H1 (cell line): Measurements from ENCODE around the gene GSDMA. TPM values are rescaled to one million over a fixed set of nuclear protein-coding genes. Genes with fewer than 3 reads are reported as not detected.

Source experiments
- FOSL1 ChIP-seq: IDR thresholded peaks from 2 replicates; pipeline ENCODE4 v1.6.1; 2011; ENCODE audit warnings: mild to moderate bottlenecking, low read depth, low read length, moderate library complexity; ENCODE audit not compliant: insufficient read depth
- SUZ12 ChIP-seq: fragments of 200-600 bp; sonication (generic); IDR thresholded peaks from 2 replicates; pipeline ENCODE4 v1.6.1; 2012; ENCODE audit warnings: mild to moderate bottlenecking, inconsistent platforms, low read length, moderate library complexity, mixed read lengths
- TEAD4 ChIP-seq: IDR thresholded peaks from 2 replicates; pipeline ENCODE4 v1.6.1; 2012; ENCODE audit warnings: low read depth, low read length, inconsistent platforms, mixed read lengths
- polyA plus RNA-seq, 7 experiments: library from polyadenylated mRNA; depleted of rRNA in 3 of 7; stranded (reverse) in 5 of 7; unstranded in 2 of 7; fragments of >200 nt in 5 of 7; fragments of 200-250 nt in 2 of 7; gene quantifications; 1 replicate in 5 of 7; 2 replicates in 1 of 7; 4 replicates in 1 of 7; pipeline versions ENCODE4 v1.2.1 to v1.2.3, GENCODE V29; 2011 to 2013; ENCODE audit warnings: missing spikeins in 2 of 7, mixed read lengths in 2 of 7
- total RNA-seq: library from RNA; stranded (reverse); fragmentation: NEBNext Ultra II Directional; extraction: Animal tissue kit (Norgen Biotek cat#: 25700); gene quantifications from 2 replicates; pipeline ENCODE4 v1.2.1, GENCODE V29; 2021
- TF ChIP-seq, protein P1 (sequence below): fragments of 300-600 bp; sonication (generic); IDR thresholded peaks from 2 replicates; pipeline ENCODE4 v1.7.1; 2012; ENCODE audit warnings: low read length, moderate library complexity, mild to moderate bottlenecking, inconsistent platforms; ENCODE audit not compliant: insufficient replicate concordance
- TF ChIP-seq, protein P2 (sequence below), 3 experiments: IDR thresholded peaks; 1 replicate in 2 of 3; 2 replicates in 1 of 3; pipeline versions ENCODE4 v1.5.1 to v1.6.1; 2011; ENCODE audit warnings: low read length in 3 of 3, mild to moderate bottlenecking in 3 of 3, inconsistent platforms in 2 of 3, low read depth in 1 of 3, moderate library complexity in 1 of 3; ENCODE audit not compliant: insufficient read depth in 1 of 3; ENCODE audit errors: control extremely low read depth in 1 of 3

The GSDMA gene
- total and polyA plus RNA-seq, 2 of the 8 experiments (the other 6 are each of a cell fraction or from before 2014, with no cell fraction given), result 0.03 TPM; not detected in 1

DNA sequence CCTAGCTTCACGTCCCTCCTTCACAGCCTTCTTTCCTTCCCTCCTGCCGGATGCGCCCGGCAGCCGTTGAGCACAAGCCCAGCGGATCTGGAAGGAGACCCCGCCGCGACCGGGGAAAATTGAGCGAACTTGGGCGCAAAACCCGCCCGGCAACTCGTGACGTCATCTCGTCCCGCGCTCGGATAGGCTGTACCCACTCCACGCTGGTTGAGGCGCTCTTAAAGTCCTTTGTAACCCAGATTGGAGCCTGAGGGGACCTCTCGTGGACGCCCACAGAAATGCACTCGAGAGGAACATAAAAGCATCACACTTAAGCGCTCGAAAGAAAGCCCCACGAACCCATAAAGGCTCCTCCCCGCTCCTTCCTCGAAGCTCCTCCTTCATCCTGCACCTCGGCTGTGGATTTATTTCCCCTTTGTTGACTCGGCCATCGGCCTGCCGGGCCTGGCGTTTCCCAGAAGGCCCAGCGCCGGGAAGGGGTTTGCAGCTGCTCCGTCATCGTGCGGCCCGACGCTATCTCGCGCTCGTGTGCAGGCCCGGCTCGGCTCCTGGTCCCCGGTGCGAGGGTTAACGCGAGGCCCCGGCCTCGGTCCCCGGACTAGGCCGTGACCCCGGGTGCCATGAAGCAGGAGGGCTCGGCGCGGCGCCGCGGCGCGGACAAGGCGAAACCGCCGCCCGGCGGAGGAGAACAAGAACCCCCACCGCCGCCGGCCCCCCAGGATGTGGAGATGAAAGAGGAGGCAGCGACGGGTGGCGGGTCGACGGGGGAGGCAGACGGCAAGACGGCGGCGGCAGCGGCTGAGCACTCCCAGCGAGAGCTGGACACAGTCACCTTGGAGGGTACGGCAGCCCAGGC is 17.8 kb downstream of the GSDMA start, which contains the start of gene PSMD3 (continued):
- TF ChIP-seq, protein P1, sequence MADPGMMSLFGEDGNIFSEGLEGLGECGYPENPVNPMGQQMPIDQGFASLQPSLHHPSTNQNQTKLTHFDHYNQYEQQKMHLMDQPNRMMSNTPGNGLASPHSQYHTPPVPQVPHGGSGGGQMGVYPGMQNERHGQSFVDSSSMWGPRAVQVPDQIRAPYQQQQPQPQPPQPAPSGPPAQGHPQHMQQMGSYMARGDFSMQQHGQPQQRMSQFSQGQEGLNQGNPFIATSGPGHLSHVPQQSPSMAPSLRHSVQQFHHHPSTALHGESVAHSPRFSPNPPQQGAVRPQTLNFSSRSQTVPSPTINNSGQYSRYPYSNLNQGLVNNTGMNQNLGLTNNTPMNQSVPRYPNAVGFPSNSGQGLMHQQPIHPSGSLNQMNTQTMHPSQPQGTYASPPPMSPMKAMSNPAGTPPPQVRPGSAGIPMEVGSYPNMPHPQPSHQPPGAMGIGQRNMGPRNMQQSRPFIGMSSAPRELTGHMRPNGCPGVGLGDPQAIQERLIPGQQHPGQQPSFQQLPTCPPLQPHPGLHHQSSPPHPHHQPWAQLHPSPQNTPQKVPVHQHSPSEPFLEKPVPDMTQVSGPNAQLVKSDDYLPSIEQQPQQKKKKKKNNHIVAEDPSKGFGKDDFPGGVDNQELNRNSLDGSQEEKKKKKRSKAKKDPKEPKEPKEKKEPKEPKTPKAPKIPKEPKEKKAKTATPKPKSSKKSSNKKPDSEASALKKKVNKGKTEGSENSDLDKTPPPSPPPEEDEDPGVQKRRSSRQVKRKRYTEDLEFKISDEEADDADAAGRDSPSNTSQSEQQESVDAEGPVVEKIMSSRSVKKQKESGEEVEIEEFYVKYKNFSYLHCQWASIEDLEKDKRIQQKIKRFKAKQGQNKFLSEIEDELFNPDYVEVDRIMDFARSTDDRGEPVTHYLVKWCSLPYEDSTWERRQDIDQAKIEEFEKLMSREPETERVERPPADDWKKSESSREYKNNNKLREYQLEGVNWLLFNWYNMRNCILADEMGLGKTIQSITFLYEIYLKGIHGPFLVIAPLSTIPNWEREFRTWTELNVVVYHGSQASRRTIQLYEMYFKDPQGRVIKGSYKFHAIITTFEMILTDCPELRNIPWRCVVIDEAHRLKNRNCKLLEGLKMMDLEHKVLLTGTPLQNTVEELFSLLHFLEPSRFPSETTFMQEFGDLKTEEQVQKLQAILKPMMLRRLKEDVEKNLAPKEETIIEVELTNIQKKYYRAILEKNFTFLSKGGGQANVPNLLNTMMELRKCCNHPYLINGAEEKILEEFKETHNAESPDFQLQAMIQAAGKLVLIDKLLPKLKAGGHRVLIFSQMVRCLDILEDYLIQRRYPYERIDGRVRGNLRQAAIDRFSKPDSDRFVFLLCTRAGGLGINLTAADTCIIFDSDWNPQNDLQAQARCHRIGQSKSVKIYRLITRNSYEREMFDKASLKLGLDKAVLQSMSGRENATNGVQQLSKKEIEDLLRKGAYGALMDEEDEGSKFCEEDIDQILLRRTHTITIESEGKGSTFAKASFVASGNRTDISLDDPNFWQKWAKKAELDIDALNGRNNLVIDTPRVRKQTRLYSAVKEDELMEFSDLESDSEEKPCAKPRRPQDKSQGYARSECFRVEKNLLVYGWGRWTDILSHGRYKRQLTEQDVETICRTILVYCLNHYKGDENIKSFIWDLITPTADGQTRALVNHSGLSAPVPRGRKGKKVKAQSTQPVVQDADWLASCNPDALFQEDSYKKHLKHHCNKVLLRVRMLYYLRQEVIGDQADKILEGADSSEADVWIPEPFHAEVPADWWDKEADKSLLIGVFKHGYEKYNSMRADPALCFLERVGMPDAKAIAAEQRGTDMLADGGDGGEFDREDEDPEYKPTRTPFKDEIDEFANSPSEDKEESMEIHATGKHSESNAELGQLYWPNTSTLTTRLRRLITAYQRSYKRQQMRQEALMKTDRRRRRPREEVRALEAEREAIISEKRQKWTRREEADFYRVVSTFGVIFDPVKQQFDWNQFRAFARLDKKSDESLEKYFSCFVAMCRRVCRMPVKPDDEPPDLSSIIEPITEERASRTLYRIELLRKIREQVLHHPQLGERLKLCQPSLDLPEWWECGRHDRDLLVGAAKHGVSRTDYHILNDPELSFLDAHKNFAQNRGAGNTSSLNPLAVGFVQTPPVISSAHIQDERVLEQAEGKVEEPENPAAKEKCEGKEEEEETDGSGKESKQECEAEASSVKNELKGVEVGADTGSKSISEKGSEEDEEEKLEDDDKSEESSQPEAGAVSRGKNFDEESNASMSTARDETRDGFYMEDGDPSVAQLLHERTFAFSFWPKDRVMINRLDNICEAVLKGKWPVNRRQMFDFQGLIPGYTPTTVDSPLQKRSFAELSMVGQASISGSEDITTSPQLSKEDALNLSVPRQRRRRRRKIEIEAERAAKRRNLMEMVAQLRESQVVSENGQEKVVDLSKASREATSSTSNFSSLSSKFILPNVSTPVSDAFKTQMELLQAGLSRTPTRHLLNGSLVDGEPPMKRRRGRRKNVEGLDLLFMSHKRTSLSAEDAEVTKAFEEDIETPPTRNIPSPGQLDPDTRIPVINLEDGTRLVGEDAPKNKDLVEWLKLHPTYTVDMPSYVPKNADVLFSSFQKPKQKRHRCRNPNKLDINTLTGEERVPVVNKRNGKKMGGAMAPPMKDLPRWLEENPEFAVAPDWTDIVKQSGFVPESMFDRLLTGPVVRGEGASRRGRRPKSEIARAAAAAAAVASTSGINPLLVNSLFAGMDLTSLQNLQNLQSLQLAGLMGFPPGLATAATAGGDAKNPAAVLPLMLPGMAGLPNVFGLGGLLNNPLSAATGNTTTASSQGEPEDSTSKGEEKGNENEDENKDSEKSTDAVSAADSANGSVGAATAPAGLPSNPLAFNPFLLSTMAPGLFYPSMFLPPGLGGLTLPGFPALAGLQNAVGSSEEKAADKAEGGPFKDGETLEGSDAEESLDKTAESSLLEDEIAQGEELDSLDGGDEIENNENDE, result peak; percentile 31
- TF ChIP-seq TEAD4, result no peak
- TF ChIP-seq FOSL1, result no peak
- TF ChIP-seq, protein P2, sequence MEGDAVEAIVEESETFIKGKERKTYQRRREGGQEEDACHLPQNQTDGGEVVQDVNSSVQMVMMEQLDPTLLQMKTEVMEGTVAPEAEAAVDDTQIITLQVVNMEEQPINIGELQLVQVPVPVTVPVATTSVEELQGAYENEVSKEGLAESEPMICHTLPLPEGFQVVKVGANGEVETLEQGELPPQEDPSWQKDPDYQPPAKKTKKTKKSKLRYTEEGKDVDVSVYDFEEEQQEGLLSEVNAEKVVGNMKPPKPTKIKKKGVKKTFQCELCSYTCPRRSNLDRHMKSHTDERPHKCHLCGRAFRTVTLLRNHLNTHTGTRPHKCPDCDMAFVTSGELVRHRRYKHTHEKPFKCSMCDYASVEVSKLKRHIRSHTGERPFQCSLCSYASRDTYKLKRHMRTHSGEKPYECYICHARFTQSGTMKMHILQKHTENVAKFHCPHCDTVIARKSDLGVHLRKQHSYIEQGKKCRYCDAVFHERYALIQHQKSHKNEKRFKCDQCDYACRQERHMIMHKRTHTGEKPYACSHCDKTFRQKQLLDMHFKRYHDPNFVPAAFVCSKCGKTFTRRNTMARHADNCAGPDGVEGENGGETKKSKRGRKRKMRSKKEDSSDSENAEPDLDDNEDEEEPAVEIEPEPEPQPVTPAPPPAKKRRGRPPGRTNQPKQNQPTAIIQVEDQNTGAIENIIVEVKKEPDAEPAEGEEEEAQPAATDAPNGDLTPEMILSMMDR (IDR thresholded peaks at IDR 0.05; ENCODE audit: control extremely low read depth in 1 of 3, insufficient read depth in 1 of 3, low read depth in 1 of 3, low read length in 3 of 3), result peak in 2 of 3 experiments; percentile 54 to 61; a peak in 3 of 4 replicates
- no peak; the same call in 1 of the 2 replicates for TF ChIP-seq SUZ12
